ENCODE data around the gene BTBD10.

Gene BTBD10

DNA sequence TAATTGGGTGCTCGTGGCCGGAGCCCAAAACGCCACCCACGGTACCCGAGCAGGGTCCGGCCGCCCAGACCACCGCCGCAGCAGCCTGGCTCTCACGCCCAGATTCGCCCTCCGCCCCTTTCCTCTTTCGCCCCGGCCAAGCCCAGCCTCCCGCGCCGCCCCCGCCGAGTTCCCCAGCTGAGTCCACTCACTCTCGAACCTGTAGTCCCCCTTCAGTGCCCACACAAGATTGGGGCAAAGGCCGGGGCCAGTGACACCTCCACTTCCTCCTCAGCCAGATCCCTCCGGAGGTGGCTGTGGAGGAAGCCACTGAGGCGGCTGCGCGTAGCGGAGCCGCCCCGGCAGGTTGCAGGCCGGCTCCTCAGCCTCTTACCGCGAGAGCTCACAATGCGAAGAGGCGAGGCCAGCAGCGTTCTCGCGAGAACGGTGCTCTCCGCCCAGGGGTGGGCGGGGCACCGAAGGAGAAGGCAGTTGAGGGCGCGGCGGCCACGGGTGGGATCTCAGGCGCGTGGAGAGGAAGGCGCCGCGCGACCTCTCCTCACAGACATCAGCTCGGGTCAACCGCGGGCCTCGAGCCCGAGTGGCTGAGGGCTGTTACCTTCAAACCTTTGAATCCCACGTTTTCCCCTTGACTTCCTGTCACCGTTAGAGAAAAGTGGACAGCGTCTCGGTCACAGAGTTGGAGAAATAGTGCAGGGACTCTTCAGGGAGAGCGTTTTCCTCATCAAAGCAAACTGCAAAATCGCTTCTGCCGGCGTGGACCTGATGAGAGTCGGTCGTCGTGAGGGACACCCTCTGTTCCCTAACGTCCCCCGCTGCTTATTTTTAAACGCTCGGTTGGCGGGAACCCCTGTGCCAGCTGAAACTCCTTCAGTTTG lies at the start of gene BTBD10:
Gene BTBD10, minus strand, starts transcription at position 322 of the 878 bp plus-strand sequence. CDS start 18,098 bp downstream, outside the sequence.
- H3K9ac ChIP-seq (ENCODE audit: low read length): peak within 1 kb of the TSS; percentile 79
- H3K4me3 ChIP-seq (ENCODE audit: low read depth in 1 of 2, low read length in 2 of 2): peak within 1 kb of the TSS; percentile 89 to 95
- H3K27me3 ChIP-seq (ENCODE audit: control insufficient read depth in 1 of 2, insufficient read depth in 2 of 2, low read length in 2 of 2): no peaks in the 10 kb centered on the region
- H3K4me1 ChIP-seq (ENCODE audit: insufficient read depth, low read length): peaks cover 20% of the 10 kb centered on the region
- H3K36me3 ChIP-seq (ENCODE audit: insufficient read depth, low read length): no peaks in the 10 kb centered on the region
- peak within 1 kb of the TSS; percentile 95 for H3K27ac ChIP-seq (ENCODE audit: low read depth, low read length)
- no peaks in the 10 kb centered on the region for H3K9me3 ChIP-seq (ENCODE audit: low read length)

DNA sequence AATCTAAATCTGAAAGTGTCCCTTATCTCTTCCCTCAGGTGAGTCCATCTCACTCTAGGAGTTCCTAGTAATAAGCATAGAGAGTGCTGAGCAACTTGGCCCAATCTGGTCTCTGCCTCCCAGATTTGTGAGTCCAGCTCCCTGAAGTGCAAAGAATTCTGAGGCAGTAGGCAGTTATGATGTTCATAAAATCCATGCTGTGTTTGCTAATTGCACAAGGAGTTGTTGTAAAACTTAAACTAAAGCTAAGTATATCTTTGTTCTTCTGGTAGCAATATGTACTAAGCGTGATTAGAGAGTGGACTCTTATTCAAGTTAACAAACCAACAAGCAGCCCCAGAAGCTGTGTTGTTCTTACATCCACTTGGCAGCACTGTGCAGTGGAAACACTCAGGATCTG lies 40.4 kb upstream of the BTBD10 start:
- Histone ChIP-seq H3K9me3 (ENCODE audit: low read length) (no peaks in the 10 kb centered on the region), H3K36me3 (ENCODE audit: insufficient read depth, low read length) (no peaks in the 10 kb centered on the region), H3K4me1 (ENCODE audit: insufficient read depth, low read length) (no peaks in the 10 kb centered on the region), H3K27ac (ENCODE audit: low read depth, low read length) (no peak overlapping the region), H3K4me3 (ENCODE audit: low read depth in 1 of 2, low read length in 2 of 2) (no peak overlapping the region), H3K9ac (ENCODE audit: low read length) (no peak overlapping the region), H3K27me3 (ENCODE audit: control insufficient read depth in 1 of 2, insufficient read depth in 2 of 2, low read length in 2 of 2) (no peaks in the 10 kb centered on the region)

DNA sequence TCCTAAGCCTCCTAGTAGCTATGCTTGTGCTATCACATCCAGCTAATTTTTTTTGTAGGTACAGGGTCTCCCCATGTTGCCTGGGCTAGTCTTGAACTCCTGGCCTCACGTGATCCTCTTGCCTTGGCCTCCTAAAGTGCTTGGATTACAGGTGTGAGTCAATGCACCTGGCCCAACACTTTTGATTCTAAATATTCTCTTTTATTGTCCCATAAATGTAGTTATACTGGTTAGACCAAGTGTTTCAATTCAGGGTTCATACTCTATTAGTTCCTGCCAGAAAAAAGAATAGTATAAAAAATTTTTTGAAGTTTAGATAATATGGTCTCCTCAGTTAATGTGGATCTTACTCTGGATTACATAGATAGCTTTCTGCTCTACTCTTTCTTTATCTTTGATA lies 39.5 kb upstream of the BTBD10 start:
- H3K4me1 ChIP-seq (ENCODE audit: insufficient read depth, low read length): no peaks in the 10 kb centered on the region
- H3K36me3 ChIP-seq (ENCODE audit: insufficient read depth, low read length): no peaks in the 10 kb centered on the region
- no peaks in the 10 kb centered on the region for H3K9me3 ChIP-seq (ENCODE audit: low read length)
- H3K4me3 ChIP-seq (ENCODE audit: low read depth in 1 of 2, low read length in 2 of 2): no peak overlapping the region
- H3K27me3 ChIP-seq (ENCODE audit: control insufficient read depth in 1 of 2, insufficient read depth in 2 of 2, low read length in 2 of 2): no peaks in the 10 kb centered on the region
- no peak overlapping the region for H3K27ac ChIP-seq (ENCODE audit: low read depth, low read length)
- H3K9ac ChIP-seq (ENCODE audit: low read length): no peak overlapping the region

DNA sequence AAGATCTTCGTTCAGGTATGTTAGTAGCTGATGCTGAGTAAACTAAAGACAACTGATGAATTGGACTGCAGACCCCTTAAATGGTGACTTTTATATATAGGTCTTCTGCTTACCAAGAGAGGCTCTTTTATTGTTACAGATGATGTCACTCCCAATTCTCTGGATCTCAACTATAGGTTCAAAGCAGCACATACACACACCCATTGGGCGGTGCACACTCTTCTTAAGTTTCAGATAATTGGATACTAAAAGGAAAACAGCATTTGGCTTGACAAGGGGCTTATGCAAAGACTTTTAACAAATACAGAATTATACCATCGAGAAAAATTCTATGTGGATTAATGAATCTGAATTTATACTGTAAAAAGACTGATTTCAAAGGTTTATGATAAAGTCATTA lies 32.9 kb upstream of the BTBD10 start, which contains the start of gene PTH:
Gene PTH, minus strand, starts transcription at position 69 of the 400 bp plus-strand sequence. CDS start 3,142 bp downstream, outside the sequence.
- Histone ChIP-seq H3K9ac (ENCODE audit: low read length) (no peak within 1 kb of the TSS), H3K36me3 (ENCODE audit: insufficient read depth, low read length) (no peaks in the 10 kb centered on the region), H3K27me3 (ENCODE audit: control insufficient read depth in 1 of 2, insufficient read depth in 2 of 2, low read length in 2 of 2) (no peaks in the 10 kb centered on the region), H3K4me3 (ENCODE audit: low read depth in 1 of 2, low read length in 2 of 2) (no peak within 1 kb of the TSS), H3K9me3 (ENCODE audit: low read length) (no peaks in the 10 kb centered on the region), H3K4me1 (ENCODE audit: insufficient read depth, low read length) (no peaks in the 10 kb centered on the region), H3K27ac (ENCODE audit: low read depth, low read length) (no peak within 1 kb of the TSS)

DNA sequence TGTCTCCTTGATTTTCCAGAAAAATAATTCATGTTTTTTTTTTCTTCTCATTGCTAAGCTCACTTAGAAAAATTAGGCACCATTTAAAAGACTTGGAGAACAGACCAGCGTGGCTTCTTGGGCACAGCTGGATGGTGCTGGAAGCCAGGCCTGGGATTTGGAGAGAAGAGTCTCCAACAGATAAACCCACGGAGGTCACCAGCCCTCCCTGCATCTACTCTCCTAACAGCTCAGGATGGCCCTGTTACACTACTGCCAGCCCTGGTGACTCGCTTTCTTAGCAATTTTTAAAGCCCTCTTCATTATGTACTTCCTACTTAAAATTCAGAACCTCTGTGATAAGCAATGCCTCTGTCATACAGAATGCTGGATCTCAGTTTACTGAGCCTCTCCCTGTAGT lies 31.0 kb upstream of the BTBD10 start:
- no peaks in the 10 kb centered on the region for H3K9me3 ChIP-seq (ENCODE audit: low read length)
- H3K9ac ChIP-seq (ENCODE audit: low read length): no peak overlapping the region
- H3K4me3 ChIP-seq (ENCODE audit: low read depth in 1 of 2, low read length in 2 of 2): no peak overlapping the region
- H3K27me3 ChIP-seq (ENCODE audit: control insufficient read depth in 1 of 2, insufficient read depth in 2 of 2, low read length in 2 of 2): no peaks in the 10 kb centered on the region
- H3K36me3 ChIP-seq (ENCODE audit: insufficient read depth, low read length): no peaks in the 10 kb centered on the region
- H3K27ac ChIP-seq (ENCODE audit: low read depth, low read length): no peak overlapping the region
- no peaks in the 10 kb centered on the region for H3K4me1 ChIP-seq (ENCODE audit: insufficient read depth, low read length)

DNA sequence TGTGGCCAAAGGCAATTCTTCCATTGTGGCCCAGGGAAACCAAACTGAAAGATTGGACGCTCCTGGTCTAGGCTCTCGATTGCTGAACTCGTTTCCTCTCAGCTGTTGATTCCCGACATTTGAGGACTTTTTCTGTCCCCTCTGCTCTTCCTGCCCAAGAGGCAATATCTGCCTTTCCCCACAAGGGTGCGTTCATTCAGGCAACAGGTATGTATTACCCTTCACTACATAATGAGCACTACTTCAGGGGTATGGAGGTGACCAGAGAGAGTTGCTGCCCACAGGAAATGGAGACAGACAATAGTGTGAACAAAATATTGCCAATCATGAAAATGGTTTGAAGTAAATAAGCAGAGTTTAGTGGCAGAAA lies 24.6 kb upstream of the BTBD10 start:
- no peak overlapping the region for H3K27ac ChIP-seq (ENCODE audit: low read depth, low read length)
- H3K4me3 ChIP-seq (ENCODE audit: low read depth in 1 of 2, low read length in 2 of 2): no peak overlapping the region
- no peak overlapping the region for H3K9ac ChIP-seq (ENCODE audit: low read length)
- no peaks in the 10 kb centered on the region for H3K27me3 ChIP-seq (ENCODE audit: control insufficient read depth in 1 of 2, insufficient read depth in 2 of 2, low read length in 2 of 2)
- H3K4me1 ChIP-seq (ENCODE audit: insufficient read depth, low read length): no peaks in the 10 kb centered on the region
- no peaks in the 10 kb centered on the region for H3K9me3 ChIP-seq (ENCODE audit: low read length)
- no peaks in the 10 kb centered on the region for H3K36me3 ChIP-seq (ENCODE audit: insufficient read depth, low read length)

DNA sequence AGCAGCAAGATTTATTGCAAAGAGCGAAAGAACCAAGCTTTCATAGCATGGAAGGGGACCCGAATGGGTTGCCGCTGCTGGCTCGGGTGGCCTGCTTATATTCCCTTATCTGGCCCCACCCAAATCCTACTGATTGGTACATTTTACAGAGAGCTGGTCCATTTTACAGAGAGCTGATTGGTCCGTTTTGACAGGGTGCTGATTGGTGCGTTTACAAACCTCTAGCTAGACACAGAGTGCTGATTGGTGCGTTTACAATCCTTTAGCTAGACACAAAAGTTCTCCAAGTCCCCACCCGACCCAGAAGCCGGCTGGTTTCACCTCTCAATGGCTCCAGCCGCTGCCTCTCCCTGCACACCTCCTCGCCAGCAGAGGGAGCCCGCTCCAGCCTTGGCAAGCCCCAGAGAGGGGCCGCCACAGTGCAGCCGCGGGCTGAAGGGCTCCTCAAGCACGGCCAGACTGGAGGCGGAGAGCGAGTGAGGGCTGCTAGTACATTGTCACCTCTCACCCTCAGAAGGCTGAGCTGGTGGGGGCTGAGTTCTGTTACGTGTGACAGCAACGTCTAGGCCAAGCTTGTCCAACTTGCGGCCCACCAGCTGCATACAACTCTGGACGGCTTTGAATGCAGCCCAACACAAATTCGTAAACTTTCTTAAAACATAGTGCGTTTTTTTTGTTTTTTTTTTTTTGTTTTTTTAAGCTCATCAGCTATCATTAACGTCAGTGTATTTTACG lies 24.1 kb upstream of the BTBD10 start:
- no peak overlapping the region for H3K27ac ChIP-seq (ENCODE audit: low read depth, low read length)
- no peak overlapping the region for H3K9ac ChIP-seq (ENCODE audit: low read length)
- no peaks in the 10 kb centered on the region for H3K27me3 ChIP-seq (ENCODE audit: control insufficient read depth in 1 of 2, insufficient read depth in 2 of 2, low read length in 2 of 2)
- no peak overlapping the region for H3K4me3 ChIP-seq (ENCODE audit: low read depth in 1 of 2, low read length in 2 of 2)
- H3K9me3 ChIP-seq (ENCODE audit: low read length): no peaks in the 10 kb centered on the region
- no peaks in the 10 kb centered on the region for H3K36me3 ChIP-seq (ENCODE audit: insufficient read depth, low read length)
- H3K4me1 ChIP-seq (ENCODE audit: insufficient read depth, low read length): no peaks in the 10 kb centered on the region

DNA sequence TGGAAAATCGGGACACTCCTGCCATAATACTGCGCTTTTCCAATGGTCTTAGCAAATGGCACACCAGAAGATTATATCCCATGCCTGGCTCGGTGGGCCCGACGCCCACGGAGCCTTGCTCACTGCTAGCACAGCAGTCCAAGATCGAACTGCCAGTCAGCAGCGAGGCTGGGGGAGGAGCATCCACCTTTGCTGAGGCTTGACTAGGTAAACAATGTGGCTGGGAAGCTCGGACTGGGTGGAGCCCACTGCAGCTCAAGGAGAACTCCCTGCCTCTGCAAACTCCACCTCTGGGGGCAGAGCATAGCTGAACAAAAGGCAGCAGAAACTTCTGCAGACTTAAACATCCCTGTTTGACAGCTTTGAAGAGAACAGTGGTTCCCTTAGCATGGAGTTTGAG lies 17.2 kb upstream of the BTBD10 start:
- Histone ChIP-seq H3K4me1 (ENCODE audit: insufficient read depth, low read length) (no peaks in the 10 kb centered on the region), H3K4me3 (ENCODE audit: low read depth in 1 of 2, low read length in 2 of 2) (no peak overlapping the region), H3K9ac (ENCODE audit: low read length) (no peak overlapping the region), H3K9me3 (ENCODE audit: low read length) (no peaks in the 10 kb centered on the region), H3K27ac (ENCODE audit: low read depth, low read length) (no peak overlapping the region), H3K27me3 (ENCODE audit: control insufficient read depth in 1 of 2, insufficient read depth in 2 of 2, low read length in 2 of 2) (no peaks in the 10 kb centered on the region), H3K36me3 (ENCODE audit: insufficient read depth, low read length) (no peaks in the 10 kb centered on the region)

DNA sequence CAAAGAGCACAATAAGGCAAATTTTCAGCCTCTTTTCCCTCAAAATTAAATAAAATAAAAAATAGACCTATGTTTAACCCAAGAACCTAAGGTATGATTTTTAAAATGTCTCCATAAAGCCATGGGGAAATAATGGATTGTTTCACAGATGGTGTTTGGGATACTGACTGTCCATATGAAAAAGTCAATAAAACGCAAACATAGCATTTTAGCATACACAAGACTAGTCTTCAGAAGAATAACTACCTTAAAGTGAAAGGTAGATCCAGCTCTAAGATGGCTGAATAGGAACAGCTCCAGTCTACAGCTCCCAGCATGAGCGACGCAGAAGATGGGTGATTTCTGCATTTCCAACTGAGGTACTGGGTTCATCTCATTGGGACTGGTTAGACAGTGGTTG lies 16.7 kb upstream of the BTBD10 start:
- H3K36me3 ChIP-seq (ENCODE audit: insufficient read depth, low read length): no peaks in the 10 kb centered on the region
- H3K9me3 ChIP-seq (ENCODE audit: low read length): no peaks in the 10 kb centered on the region
- H3K4me3 ChIP-seq (ENCODE audit: low read depth in 1 of 2, low read length in 2 of 2): no peak overlapping the region
- H3K27ac ChIP-seq (ENCODE audit: low read depth, low read length): no peak overlapping the region
- H3K9ac ChIP-seq (ENCODE audit: low read length): no peak overlapping the region
- no peaks in the 10 kb centered on the region for H3K27me3 ChIP-seq (ENCODE audit: control insufficient read depth in 1 of 2, insufficient read depth in 2 of 2, low read length in 2 of 2)
- no peaks in the 10 kb centered on the region for H3K4me1 ChIP-seq (ENCODE audit: insufficient read depth, low read length)

DNA sequence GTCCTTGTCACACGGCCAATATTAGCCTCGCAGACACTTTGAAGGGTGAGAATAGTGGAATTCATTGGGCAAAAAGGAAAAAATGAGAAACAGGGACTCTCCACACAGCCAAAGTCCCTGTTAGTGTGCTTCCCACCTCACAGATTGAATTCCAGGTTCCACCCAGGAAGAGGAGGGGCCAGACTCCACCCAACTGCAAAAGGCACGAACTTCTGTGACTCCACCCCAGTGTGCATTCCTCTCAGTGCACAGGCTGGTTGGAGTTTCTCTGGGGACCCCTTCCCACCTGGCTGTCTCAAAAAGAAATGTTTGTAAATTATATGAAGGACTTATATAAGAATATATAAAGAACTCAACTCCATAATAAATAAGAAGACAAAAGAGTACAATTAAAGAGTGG lies 12.1 kb upstream of the BTBD10 start:
- Histone ChIP-seq H3K9ac (ENCODE audit: low read length) (no peak overlapping the region), H3K9me3 (ENCODE audit: low read length) (no peaks in the 10 kb centered on the region), H3K4me1 (ENCODE audit: insufficient read depth, low read length) (no peaks in the 10 kb centered on the region), H3K4me3 (ENCODE audit: low read depth in 1 of 2, low read length in 2 of 2) (no peak overlapping the region), H3K27ac (ENCODE audit: low read depth, low read length) (no peak overlapping the region), H3K36me3 (ENCODE audit: insufficient read depth, low read length) (no peaks in the 10 kb centered on the region), H3K27me3 (ENCODE audit: control insufficient read depth in 1 of 2, insufficient read depth in 2 of 2, low read length in 2 of 2) (no peaks in the 10 kb centered on the region)

DNA sequence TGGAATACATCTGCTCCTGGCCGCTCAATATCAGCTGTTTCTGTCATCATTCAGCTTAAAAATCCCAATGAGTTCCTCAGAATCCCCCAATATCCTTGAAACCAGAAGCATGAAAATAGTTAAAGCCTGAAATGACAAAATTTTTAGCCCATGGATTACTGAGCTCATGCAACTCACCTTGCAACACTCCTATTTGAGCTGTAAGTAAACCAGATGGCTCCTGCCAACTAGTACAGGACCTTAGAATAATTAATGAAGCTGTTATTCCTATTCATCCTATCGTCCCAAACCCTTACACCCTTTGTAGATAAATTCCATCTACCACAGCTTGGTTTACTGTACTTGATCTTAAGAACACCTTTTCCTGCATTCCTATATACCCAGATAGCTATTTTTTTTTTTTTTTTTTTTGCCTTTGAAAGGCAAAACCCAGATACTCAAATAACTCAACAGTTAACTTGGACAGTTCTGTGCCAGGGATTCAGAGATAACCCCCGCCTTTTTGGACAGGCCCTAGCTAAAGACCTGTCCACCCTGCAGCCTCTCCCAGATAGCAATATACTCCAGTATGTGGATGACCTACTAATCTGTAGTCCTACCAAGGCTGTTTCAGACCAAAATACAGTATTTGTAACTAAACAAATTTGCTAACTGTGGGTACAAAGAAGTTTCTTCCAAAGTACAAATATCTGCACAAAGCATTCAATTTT lies 10.1 kb upstream of the BTBD10 start:
- Histone ChIP-seq H3K27me3 (ENCODE audit: control insufficient read depth in 1 of 2, insufficient read depth in 2 of 2, low read length in 2 of 2) (no peaks in the 10 kb centered on the region), H3K9ac (ENCODE audit: low read length) (no peak overlapping the region), H3K36me3 (ENCODE audit: insufficient read depth, low read length) (no peaks in the 10 kb centered on the region), H3K9me3 (ENCODE audit: low read length) (no peaks in the 10 kb centered on the region), H3K27ac (ENCODE audit: low read depth, low read length) (no peak overlapping the region), H3K4me3 (ENCODE audit: low read depth in 1 of 2, low read length in 2 of 2) (no peak overlapping the region), H3K4me1 (ENCODE audit: insufficient read depth, low read length) (no peaks in the 10 kb centered on the region)

All from muscle layer of colon (tissue), 2 donors.